Left lung (tissue), 10 donors: ENCODE results near the gene ZBTB40. TPM values are rescaled to one million over a fixed set of nuclear protein-coding genes. Genes with fewer than 3 reads are reported as not detected.

Experiments
- ATAC-seq: fragments of 200-7000 bp; cut with Tn5 transposase; one replicate; pipeline ENCODE4 v1.9.1; 2020; ENCODE audit warnings: moderate library complexity
- DNase-seq, 4 donors: peaks; one replicate each; pipeline ENCODE4 v3.0.0-alpha.2; 2013 to 2020
- H3K27ac ChIP-seq, 2 donors: fragments of 200-600 bp; sonication (generic) in 1 of 2; one replicate each; pipeline versions ENCODE4 v1.5.0 to v1.8.0; 2020 to 2021
- H3K27me3 ChIP-seq, 2 donors: fragments of 200-600 bp; sonication (generic) in 1 of 2; one replicate each; pipeline versions ENCODE4 v1.5.0 to v1.8.0; 2020 to 2021
- H3K36me3 ChIP-seq, 2 donors: fragments of 200-600 bp; sonication (generic) in 1 of 2; one replicate each; pipeline versions ENCODE4 v1.5.0 to v1.8.0; 2020 to 2021
- H3K4me1 ChIP-seq, 2 donors: fragments of 200-600 bp; one replicate each; pipeline ENCODE4 v1.8.0; 2021
- H3K4me3 ChIP-seq, 2 donors: fragments of 200-600 bp; sonication (generic) in 1 of 2; one replicate each; pipeline versions ENCODE4 v1.5.0 to v1.8.0; 2020 to 2021; ENCODE audit warnings: mild to moderate bottlenecking in 1 of 2
- H3K9me3 ChIP-seq, 2 donors: fragments of 200-600 bp; sonication (generic) in 1 of 2; one replicate each; pipeline versions ENCODE4 v1.5.0 to v1.8.0; 2020 to 2021
- CTCF ChIP-seq, 2 donors: fragments of 200-600 bp; sonication (generic) in 1 of 2; IDR thresholded peaks; one replicate each; pipeline versions ENCODE4 v1.5.0 to v1.8.0; 2021; ENCODE audit warnings: antibody characterized with exemption in 2 of 2
- intact Hi-C, 2 donors: fragments of 100-400 bp; cut with DNase I; formaldehyde crosslinking; loops; one replicate each; pipeline versions ENCODE4 v1.11.2 to v1.14.2; 2022
- polyA plus RNA-seq, 6 donors: library from polyadenylated mRNA; unstranded; fragments of 120-200 nt; gene quantifications; one replicate each; pipeline ENCODE4 v1.2.1, GENCODE V29; 2013; ENCODE audit not compliant: insufficient read length in 6 of 6
- total RNA-seq, 2 donors: library from RNA; stranded (reverse); fragmentation: NEBNext Ultra II Directional; extraction: Animal tissue kit (Norgen Biotek cat#: 25700); gene quantifications; one replicate each; pipeline ENCODE4 v1.2.1, GENCODE V29; 2021
- donor health status: DM: no; HTN: yes; CAD: no.
- donor health status: DM: no; HTN: no; CAD: no.

Gene ZBTB40
- total and polyA plus RNA-seq, 8 donors: 16.0 to 24.8 (median 21.0) TPM

GRCh38 chr1:22420455-22421053, 31.1 kb upstream of the ZBTB40 start:
- intact Hi-C loops: loop anchor here in 1 of 2 donors (10.0 kb wide), 1 partner anchor 214 kb away; the partner anchor contains the start of gene C1QA
- peaks cover 0 to 5% of the 10 kb centered on the region in 2 donors for H3K4me1 ChIP-seq
- ATAC-seq: peak; percentile 96
- TF ChIP-seq CTCF (IDR thresholded peaks at IDR 0.05): peak; percentile 65 to 66
- no peaks in the 10 kb centered on the region for H3K9me3 ChIP-seq
- DNase-seq: peak; percentile 77 to 91 (median 84)
- no peaks in the 10 kb centered on the region for H3K36me3 ChIP-seq
- no peak overlapping the region for H3K4me3 ChIP-seq
- peaks cover 6 to 38% of the 10 kb centered on the region in 2 donors for H3K27me3 ChIP-seq
- H3K27ac ChIP-seq: no peak overlapping the region

- H3K36me3 ChIP-seq: no peaks in the 10 kb centered on the region
- intact Hi-C loops: loop anchor here in 1 of 2 donors (10.0 kb wide), 1 partner anchor 208 kb away; the partner anchor contains the start of gene C1QA
- DNase-seq: no peak
- H3K4me3 ChIP-seq: no peak overlapping the region
- no peak for TF ChIP-seq CTCF (IDR thresholded peaks at IDR 0.05)
- H3K27me3 ChIP-seq: no peaks in the 10 kb centered on the region
- no peaks in the 10 kb centered on the region for H3K4me1 ChIP-seq
- no peaks in the 10 kb centered on the region for H3K9me3 ChIP-seq
- no peak overlapping the region for H3K27ac ChIP-seq
- no peak for ATAC-seq
These were observed 24.9 kb upstream of the ZBTB40 start for GRCh38 chr1:22426781-22427180.

GRCh38 chr1:22428672-22429071, 23.0 kb upstream of the ZBTB40 start:
- no peak overlapping the region for H3K27ac ChIP-seq
- intact Hi-C loops: loop anchor here in 1 of 2 donors (10.0 kb wide), 1 partner anchor 206 kb away; the partner anchor contains the start of gene C1QA
- no peaks in the 10 kb centered on the region for H3K9me3 ChIP-seq
- no peaks in the 10 kb centered on the region for H3K27me3 ChIP-seq
- DNase-seq (peak in 1 of 4 donors; percentile 54), ATAC-seq (peak; percentile 85)
- H3K4me1 ChIP-seq: no peaks in the 10 kb centered on the region
- H3K4me3 ChIP-seq: peak overlapping the region in 1 of 2 donors; percentile 31
- H3K36me3 ChIP-seq: no peaks in the 10 kb centered on the region
- no peak for TF ChIP-seq CTCF (IDR thresholded peaks at IDR 0.05)

- no peak overlapping the region for H3K4me3 ChIP-seq
- no peaks in the 10 kb centered on the region for H3K4me1 ChIP-seq
- H3K27ac ChIP-seq: no peak overlapping the region
- intact Hi-C loops: no loop called here
- no peak for DNase-seq
- no peaks in the 10 kb centered on the region for H3K27me3 ChIP-seq
- no peak for ATAC-seq
- H3K9me3 ChIP-seq: no peaks in the 10 kb centered on the region
- TF ChIP-seq CTCF (IDR thresholded peaks at IDR 0.05): no peak
- no peaks in the 10 kb centered on the region for H3K36me3 ChIP-seq
These were observed 19.7 kb upstream of the ZBTB40 start for GRCh38 chr1:22431965-22432364.

GRCh38 chr1:22434717-22435116, 16.9 kb upstream of the ZBTB40 start:
- Histone ChIP-seq H3K9me3 (peaks cover 0 to 11% of the 10 kb centered on the region in 2 donors), H3K27me3 (no peaks in the 10 kb centered on the region), H3K4me1 (no peaks in the 10 kb centered on the region), H3K27ac (no peak overlapping the region), H3K36me3 (no peaks in the 10 kb centered on the region), H3K4me3 (no peak overlapping the region)
- intact Hi-C loops: no loop called here
- ATAC-seq: no peak
- TF ChIP-seq CTCF (IDR thresholded peaks at IDR 0.05): no peak
- DNase-seq: no peak
